Esophagus squamous epithelium (tissue), 4 donors: ENCODE measurements around the gene MEIS2.

Experiments
- CTCF ChIP-seq, 6 experiments: fragments of 450-650 bp in 4 of 6; fragments of 200-600 bp in 2 of 6; sonication (generic) in 2 of 6; IDR thresholded peaks; one replicate each; pipeline ENCODE4 v1.5.1; 2016 to 2019; ENCODE audit warnings: antibody characterized with exemption in 6 of 6, mild to moderate bottlenecking in 4 of 6, moderate library complexity in 4 of 6
- POLR2A ChIP-seq, 4 donors: fragments of 450-650 bp; IDR thresholded peaks; one replicate each; pipeline ENCODE4 v1.6.1; 2017; ENCODE audit warnings: antibody characterized with exemption in 4 of 4, mild to moderate bottlenecking in 4 of 4, moderate library complexity in 3 of 4

- TF ChIP-seq CTCF (IDR thresholded peaks at IDR 0.05) (no peak), POLR2A (IDR thresholded peaks at IDR 0.05) (peak in 1 of 4 donors; percentile 21)
Observed at GRCh38 chr15:37109872-37110572, 9.7 kb upstream of the MEIS2 start.
